Neural progenitor cell (in vitro differentiated cells): ENCODE results near the gene PTGDS. TPM values are rescaled to one million over a fixed set of nuclear protein-coding genes. Genes with fewer than 3 reads are reported as not detected.
A peak's percentile ranks its signal among the peaks of the same experiment; 100 is the strongest.

Source experiments
- DNase-seq: peaks from one replicate; pipeline ENCODE4 v3.0.0-alpha.2; 2016; ENCODE audit warnings: low spot score
- H2AFZ ChIP-seq: fragments of 200-600 bp; sonication (generic); replicated peaks from 2 replicates; pipeline ENCODE4 v1.6.1; 2016; ENCODE audit warnings: antibody characterized with exemption
- H3F3A ChIP-seq: fragments of 200-600 bp; sonication (generic); 2 replicates; pipeline ENCODE4 v1.6.1; 2016; ENCODE audit warnings: antibody characterized with exemption, low read depth
- H3K27ac ChIP-seq: fragments of 200-600 bp; sonication (generic); 2 replicates; pipeline ENCODE4 v1.5.1; 2016; ENCODE audit warnings: mild to moderate bottlenecking
- H3K27me3 ChIP-seq: fragments of 200-600 bp; sonication (generic); 2 replicates; pipeline ENCODE4 v1.6.1; 2016; ENCODE audit warnings: mild to moderate bottlenecking, moderate library complexity
- H3K36me3 ChIP-seq: fragments of 200-600 bp; sonication (generic); 2 replicates; pipeline ENCODE4 v1.5.1; 2016
- H3K4me1 ChIP-seq: fragments of 200-600 bp; sonication (generic); 2 replicates; pipeline ENCODE4 v1.6.1; 2016; ENCODE audit warnings: mixed run types
- H3K4me2 ChIP-seq: fragments of 200-600 bp; sonication (generic); 2 replicates; pipeline ENCODE4 v1.6.1; 2016
- H3K4me3 ChIP-seq: fragments of 200-600 bp; sonication (generic); 2 replicates; pipeline ENCODE4 v1.5.1; 2016
- H3K79me2 ChIP-seq: fragments of 200-600 bp; sonication (generic); 2 replicates; pipeline ENCODE4 v1.6.1; 2016; ENCODE audit warnings: low read depth
- H3K9ac ChIP-seq: fragments of 200-600 bp; sonication (generic); 2 replicates; pipeline ENCODE4 v1.6.1; 2016
- H3K9me3 ChIP-seq: fragments of 200-600 bp; sonication (generic); 2 replicates; pipeline ENCODE4 v1.5.1; 2016; ENCODE audit warnings: low read depth
- H4K20me1 ChIP-seq: fragments of 200-600 bp; sonication (generic); 2 replicates; pipeline ENCODE4 v1.6.1; 2016; ENCODE audit warnings: low read depth
- H3K27ac Mint-ChIP-seq: 3 replicates; pipeline ENCODE4 v1.8.0; 2021; ENCODE audit warnings: mixed read lengths
- H3K27me3 Mint-ChIP-seq: 2 replicates; pipeline ENCODE4 v1.8.0; 2022; ENCODE audit warnings: low read depth, mild to moderate bottlenecking, inconsistent platforms, moderate library complexity, mixed read lengths; ENCODE audit not compliant: insufficient read depth
- H3K36me3 Mint-ChIP-seq: 3 replicates; pipeline ENCODE4 v1.8.0; 2021; ENCODE audit warnings: mixed read lengths
- H3K4me1 Mint-ChIP-seq: 3 replicates; pipeline ENCODE4 v1.8.0; 2021; ENCODE audit warnings: mixed read lengths
- H3K4me3 Mint-ChIP-seq: 3 replicates; pipeline ENCODE4 v1.8.0; 2021; ENCODE audit warnings: mild to moderate bottlenecking, moderate library complexity, mixed read lengths
- H3K9me3 Mint-ChIP-seq: 3 replicates; pipeline ENCODE4 v1.8.0; 2020; ENCODE audit warnings: mixed read lengths
- EZH2 ChIP-seq: fragments of 200-600 bp; sonication (generic); IDR thresholded peaks from 2 replicates; pipeline ENCODE4 v1.6.1; 2017; ENCODE audit warnings: antibody characterized with exemption, mild to moderate bottlenecking, moderate library complexity
- EZH2phosphoT487 ChIP-seq: fragments of 200-600 bp; sonication (generic); IDR thresholded peaks from 2 replicates; pipeline ENCODE4 v1.6.1; 2017; ENCODE audit warnings: antibody characterized with exemption
- total RNA-seq: library from RNA; depleted of rRNA; stranded (reverse); fragments of >200 nt; gene quantifications from 2 replicates; pipeline ENCODE4 v1.2.3, GENCODE V29; 2015; ENCODE audit warnings: low replicate concordance
- TF ChIP-seq, protein P1 (sequence below): fragments of 200-600 bp; sonication (generic); IDR thresholded peaks from 2 replicates; pipeline ENCODE4 v1.5.1; 2017; ENCODE audit warnings: antibody characterized with exemption, mild to moderate bottlenecking

Gene PTGDS
- total RNA-seq, 1 donor from 2014 or later: not detected

DNA sequence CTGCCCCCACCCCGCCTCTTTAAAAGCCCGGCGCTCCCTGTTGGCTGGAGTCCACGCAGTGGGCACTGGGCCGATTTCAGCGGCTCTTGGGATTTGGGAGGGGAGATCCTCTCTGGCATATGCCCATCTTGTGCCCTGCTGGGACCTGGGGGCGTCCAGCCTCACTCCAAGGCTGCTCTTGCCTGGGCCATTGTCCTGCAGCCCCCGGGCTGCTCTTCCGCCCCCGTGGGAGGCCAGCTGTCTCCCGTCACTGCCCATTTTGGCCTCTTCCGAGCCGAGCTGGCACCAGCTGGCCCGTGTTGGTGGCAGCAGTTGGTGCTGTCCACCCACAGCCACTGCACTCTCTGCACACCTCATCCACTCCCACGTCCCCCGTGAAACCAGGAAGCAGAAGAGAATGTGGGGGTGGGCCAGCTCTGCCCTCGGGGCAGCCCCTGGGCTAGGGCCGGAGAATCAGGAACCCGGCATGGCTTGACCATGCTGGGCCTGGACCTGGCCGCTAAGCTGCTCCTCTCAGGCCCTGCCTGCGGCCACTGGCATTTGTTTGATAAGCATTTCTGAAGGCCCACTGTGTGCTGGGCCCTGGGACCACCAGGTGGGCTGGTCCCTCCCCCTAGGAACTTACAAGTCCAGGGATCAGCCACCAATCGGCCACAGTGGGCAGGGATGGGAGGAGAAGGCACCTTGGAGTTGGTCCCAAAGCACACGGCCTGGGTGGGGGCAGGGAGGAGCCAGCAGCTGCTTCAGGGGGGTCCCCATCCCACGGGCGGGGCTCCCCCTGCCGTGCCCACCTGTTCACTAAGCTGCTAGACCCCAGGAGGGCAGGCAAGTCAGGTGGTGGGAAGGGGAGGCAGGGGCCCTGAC is 30.0 kb upstream of the PTGDS start:
- no peak overlapping the region for H3K27ac Mint-ChIP-seq
- peaks cover 18% of the 10 kb centered on the region for H4K20me1 ChIP-seq
- TF ChIP-seq, protein P1, sequence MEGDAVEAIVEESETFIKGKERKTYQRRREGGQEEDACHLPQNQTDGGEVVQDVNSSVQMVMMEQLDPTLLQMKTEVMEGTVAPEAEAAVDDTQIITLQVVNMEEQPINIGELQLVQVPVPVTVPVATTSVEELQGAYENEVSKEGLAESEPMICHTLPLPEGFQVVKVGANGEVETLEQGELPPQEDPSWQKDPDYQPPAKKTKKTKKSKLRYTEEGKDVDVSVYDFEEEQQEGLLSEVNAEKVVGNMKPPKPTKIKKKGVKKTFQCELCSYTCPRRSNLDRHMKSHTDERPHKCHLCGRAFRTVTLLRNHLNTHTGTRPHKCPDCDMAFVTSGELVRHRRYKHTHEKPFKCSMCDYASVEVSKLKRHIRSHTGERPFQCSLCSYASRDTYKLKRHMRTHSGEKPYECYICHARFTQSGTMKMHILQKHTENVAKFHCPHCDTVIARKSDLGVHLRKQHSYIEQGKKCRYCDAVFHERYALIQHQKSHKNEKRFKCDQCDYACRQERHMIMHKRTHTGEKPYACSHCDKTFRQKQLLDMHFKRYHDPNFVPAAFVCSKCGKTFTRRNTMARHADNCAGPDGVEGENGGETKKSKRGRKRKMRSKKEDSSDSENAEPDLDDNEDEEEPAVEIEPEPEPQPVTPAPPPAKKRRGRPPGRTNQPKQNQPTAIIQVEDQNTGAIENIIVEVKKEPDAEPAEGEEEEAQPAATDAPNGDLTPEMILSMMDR: no peak
- TF ChIP-seq EZH2phosphoT487 (no peak), EZH2 (no peak)
- no peaks in the 10 kb centered on the region for H3K36me3 Mint-ChIP-seq
- H3K9ac ChIP-seq: no peak overlapping the region
- H3K36me3 ChIP-seq: no peaks in the 10 kb centered on the region
- no peak overlapping the region for H3K4me2 ChIP-seq
- no peaks in the 10 kb centered on the region for H3K9me3 Mint-ChIP-seq
- peaks cover 18% of the 10 kb centered on the region for H3F3A ChIP-seq
- H3K4me1 ChIP-seq: peaks cover 21% of the 10 kb centered on the region
- peaks cover 6% of the 10 kb centered on the region for H3K4me1 Mint-ChIP-seq
- peaks cover 10% of the 10 kb centered on the region for H3K79me2 ChIP-seq
- no peak overlapping the region for H3K27ac ChIP-seq
- H3K4me3 Mint-ChIP-seq: no peak overlapping the region
- H3K27me3 Mint-ChIP-seq: peaks cover 5% of the 10 kb centered on the region
- no peak overlapping the region for H2AFZ ChIP-seq
- H3K27me3 ChIP-seq: no peaks in the 10 kb centered on the region
- DNase-seq: no peak
- no peak overlapping the region for H3K4me3 ChIP-seq
- no peaks in the 10 kb centered on the region for H3K9me3 ChIP-seq

DNA sequence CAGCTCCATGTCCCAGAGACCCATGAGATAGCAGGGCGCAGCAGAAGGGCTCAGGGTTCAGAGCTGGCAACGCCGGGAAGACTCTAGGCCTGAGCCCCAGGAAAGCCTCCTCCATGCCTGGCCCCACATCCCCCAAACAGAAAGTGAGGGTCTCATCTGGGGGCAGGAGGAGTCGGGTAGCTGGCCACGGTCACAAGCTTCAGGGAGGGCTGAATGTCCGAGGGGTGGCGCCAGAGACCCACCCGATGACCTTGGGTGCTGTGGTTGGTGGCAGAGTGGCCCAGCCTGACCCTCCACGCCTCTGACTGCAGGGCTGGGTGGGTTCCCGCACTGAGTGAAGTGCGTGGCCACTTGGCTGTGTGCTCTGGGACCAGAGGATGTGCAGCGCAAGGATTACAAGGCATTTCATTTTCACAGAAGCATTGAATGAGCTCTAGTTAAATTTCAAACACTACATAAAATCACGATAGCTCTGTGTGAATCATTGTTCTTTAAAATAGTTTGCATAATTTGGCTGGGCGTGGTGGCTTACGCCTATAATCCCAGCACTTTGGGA is 29.3 kb upstream of the PTGDS start:
- Mint-ChIP-seq H3K36me3 (no peaks in the 10 kb centered on the region), H3K9me3 (no peaks in the 10 kb centered on the region), H3K4me3 (peak overlapping the region; percentile 81), H3K27ac (no peak overlapping the region), H3K4me1 (peaks cover 6% of the 10 kb centered on the region), H3K27me3 (peaks cover 2% of the 10 kb centered on the region)
- H3K9ac ChIP-seq: no peak overlapping the region
- DNase-seq: peak; percentile 74
- no peak for TF ChIP-seq EZH2
- TF ChIP-seq, protein P1: peak; percentile 60
- no peak for TF ChIP-seq EZH2phosphoT487
- no peak overlapping the region for H3K4me2 ChIP-seq
- no peak overlapping the region for H3K27ac ChIP-seq
- peaks cover 21% of the 10 kb centered on the region for H3K4me1 ChIP-seq
- H4K20me1 ChIP-seq: peaks cover 10% of the 10 kb centered on the region
- H3K79me2 ChIP-seq: peaks cover 10% of the 10 kb centered on the region
- no peaks in the 10 kb centered on the region for H3K36me3 ChIP-seq
- no peak overlapping the region for H2AFZ ChIP-seq
- no peaks in the 10 kb centered on the region for H3K9me3 ChIP-seq
- no peaks in the 10 kb centered on the region for H3K27me3 ChIP-seq
- peaks cover 18% of the 10 kb centered on the region for H3F3A ChIP-seq
- no peak overlapping the region for H3K4me3 ChIP-seq

DNA sequence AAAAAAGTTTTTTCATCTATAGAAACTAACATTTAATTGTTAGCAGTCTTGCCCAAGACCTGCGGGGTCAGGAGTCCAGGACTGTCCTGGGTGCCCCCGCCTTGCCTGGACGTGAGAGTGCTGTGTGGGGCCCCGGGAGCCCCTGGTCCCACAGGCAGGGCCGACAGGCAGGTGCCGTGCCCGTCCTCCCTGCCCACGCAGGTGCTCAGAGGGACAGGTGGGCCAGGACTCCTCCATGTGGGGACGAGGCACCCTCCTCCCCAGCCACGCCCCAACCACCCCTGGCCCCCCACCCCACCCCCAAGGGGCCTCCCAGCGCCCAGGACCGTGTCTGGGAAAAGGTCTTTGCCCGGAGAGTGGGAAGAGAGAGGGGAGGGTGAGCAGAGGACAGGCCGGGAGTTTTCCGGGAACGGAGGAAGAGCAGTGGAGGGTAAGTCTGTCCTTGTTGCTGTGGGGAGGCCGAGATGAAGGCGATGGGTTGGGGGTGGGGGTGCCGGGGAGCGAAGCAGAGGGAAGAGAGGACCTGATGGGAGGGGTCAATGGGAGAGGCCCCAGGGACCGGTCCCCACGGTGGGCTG is 28.0 kb upstream of the PTGDS start:
- peak overlapping the region; percentile 81 for H3K4me2 ChIP-seq
- peak overlapping the region; percentile 53 for H3K4me3 ChIP-seq
- H4K20me1 ChIP-seq: no peaks in the 10 kb centered on the region
- H3K36me3 ChIP-seq: no peaks in the 10 kb centered on the region
- TF ChIP-seq, protein P1: no peak
- no peak for TF ChIP-seq EZH2phosphoT487
- TF ChIP-seq EZH2: no peak
- DNase-seq: peak; percentile 38
- no peaks in the 10 kb centered on the region for H3K9me3 ChIP-seq
- no peak overlapping the region for H3K27ac Mint-ChIP-seq
- peak overlapping the region; percentile 88 for H3K4me3 Mint-ChIP-seq
- H2AFZ ChIP-seq: no peak overlapping the region
- no peak overlapping the region for H3K27ac ChIP-seq
- H3K9me3 Mint-ChIP-seq: no peaks in the 10 kb centered on the region
- H3F3A ChIP-seq: peaks cover 18% of the 10 kb centered on the region
- peak overlapping the region; percentile 20 for H3K9ac ChIP-seq
- H3K36me3 Mint-ChIP-seq: no peaks in the 10 kb centered on the region
- no peaks in the 10 kb centered on the region for H3K27me3 ChIP-seq
- H3K4me1 Mint-ChIP-seq: peaks cover 6% of the 10 kb centered on the region
- no peaks in the 10 kb centered on the region for H3K79me2 ChIP-seq
- peaks cover 21% of the 10 kb centered on the region for H3K4me1 ChIP-seq
- H3K27me3 Mint-ChIP-seq: peaks cover 2% of the 10 kb centered on the region
